ENCODE measurements around the gene UBTD2.

DNA sequence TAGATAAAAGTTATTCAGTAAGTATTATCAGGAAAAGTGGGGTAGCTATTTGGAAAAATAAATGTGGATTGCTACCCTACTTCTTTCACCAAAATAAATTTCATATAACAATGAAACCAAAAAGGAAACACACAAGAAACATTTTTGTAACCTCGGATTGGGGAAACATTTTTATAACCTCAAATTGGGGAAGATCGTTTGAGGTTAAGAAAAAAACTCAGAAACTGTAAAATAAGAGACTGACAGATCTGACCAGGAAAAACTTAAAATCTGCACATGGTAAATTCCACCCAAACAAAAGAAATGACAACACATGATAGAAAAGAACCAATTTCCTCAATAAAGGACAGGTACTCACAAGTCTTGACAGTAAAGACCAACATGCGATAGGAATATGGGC, 76.1 kb downstream of the UBTD2 start:
- TF ChIP-seq POLR2A (IDR thresholded peaks at IDR 0.05): no peak
- TF ChIP-seq, protein P1, sequence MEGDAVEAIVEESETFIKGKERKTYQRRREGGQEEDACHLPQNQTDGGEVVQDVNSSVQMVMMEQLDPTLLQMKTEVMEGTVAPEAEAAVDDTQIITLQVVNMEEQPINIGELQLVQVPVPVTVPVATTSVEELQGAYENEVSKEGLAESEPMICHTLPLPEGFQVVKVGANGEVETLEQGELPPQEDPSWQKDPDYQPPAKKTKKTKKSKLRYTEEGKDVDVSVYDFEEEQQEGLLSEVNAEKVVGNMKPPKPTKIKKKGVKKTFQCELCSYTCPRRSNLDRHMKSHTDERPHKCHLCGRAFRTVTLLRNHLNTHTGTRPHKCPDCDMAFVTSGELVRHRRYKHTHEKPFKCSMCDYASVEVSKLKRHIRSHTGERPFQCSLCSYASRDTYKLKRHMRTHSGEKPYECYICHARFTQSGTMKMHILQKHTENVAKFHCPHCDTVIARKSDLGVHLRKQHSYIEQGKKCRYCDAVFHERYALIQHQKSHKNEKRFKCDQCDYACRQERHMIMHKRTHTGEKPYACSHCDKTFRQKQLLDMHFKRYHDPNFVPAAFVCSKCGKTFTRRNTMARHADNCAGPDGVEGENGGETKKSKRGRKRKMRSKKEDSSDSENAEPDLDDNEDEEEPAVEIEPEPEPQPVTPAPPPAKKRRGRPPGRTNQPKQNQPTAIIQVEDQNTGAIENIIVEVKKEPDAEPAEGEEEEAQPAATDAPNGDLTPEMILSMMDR (IDR thresholded peaks at IDR 0.05): no peak
